Stimulated activated naive CD8-positive, alpha-beta T cell treated with anti-CD3 and anti-CD28 coated beads, Interleukin-15, amount 100 ng/mL, for 72 hours (primary cell): ENCODE measurements around the gene IARS1.

Source experiments
- ATAC-seq: fragments of 150-1000 bp; cut with Tn5 transposase; 2 replicates; pipeline ENCODE4 v1.10.0; 2021; ENCODE audit warnings: mild to moderate bottlenecking, moderate library complexity
- DNase-seq, 2 donors: peaks; one replicate each; pipeline ENCODE4 v3.0.0; 2021 to 2022
- H3K27ac Mint-ChIP-seq, 2 donors: one replicate each; pipeline ENCODE4 v1.8.0; 2022; ENCODE audit warnings: mild to moderate bottlenecking in 2 of 2, mixed read lengths in 2 of 2, moderate library complexity in 2 of 2
- H3K27me3 Mint-ChIP-seq: one replicate; pipeline ENCODE4 v1.8.0; 2022; ENCODE audit warnings: mixed read lengths
- H3K4me1 Mint-ChIP-seq: one replicate; pipeline ENCODE4 v1.8.0; 2022; ENCODE audit warnings: mild to moderate bottlenecking, mixed read lengths
- H3K4me3 Mint-ChIP-seq, 2 donors: one replicate each; pipeline ENCODE4 v1.8.0; 2022; ENCODE audit warnings: mild to moderate bottlenecking in 2 of 2, mixed read lengths in 2 of 2, moderate library complexity in 1 of 2
- H3K9me3 Mint-ChIP-seq, 2 donors: one replicate each; pipeline ENCODE4 v1.8.0; 2022; ENCODE audit warnings: mixed read lengths in 2 of 2

The IARS1 gene

GRCh38 chr9:92310562-92310961, 17.1 kb upstream of the IARS1 start:
- H3K4me1 Mint-ChIP-seq = peaks cover 27% of the 10 kb centered on the region
- no peaks in the 10 kb centered on the region for H3K27me3 Mint-ChIP-seq
- no peak overlapping the region for H3K27ac Mint-ChIP-seq
- no peaks in the 10 kb centered on the region for H3K9me3 Mint-ChIP-seq
- ATAC-seq = no peak
- no peak for DNase-seq
- no peak overlapping the region for H3K4me3 Mint-ChIP-seq

GRCh38 chr9:92308893-92309292, 15.4 kb upstream of the IARS1 start:
- Mint-ChIP-seq H3K27ac (no peak overlapping the region), H3K9me3 (no peaks in the 10 kb centered on the region), H3K4me3 (no peak overlapping the region), H3K4me1 (peaks cover 13% of the 10 kb centered on the region), H3K27me3 (no peaks in the 10 kb centered on the region)
- DNase-seq = no peak
- no peak for ATAC-seq

GRCh38 chr9:92300936-92301335, 7.4 kb upstream of the IARS1 start:
- ATAC-seq = no peak
- no peak overlapping the region for H3K27ac Mint-ChIP-seq
- no peaks in the 10 kb centered on the region for H3K27me3 Mint-ChIP-seq
- peaks cover 21% of the 10 kb centered on the region for H3K4me1 Mint-ChIP-seq
- no peak overlapping the region for H3K4me3 Mint-ChIP-seq
- no peaks in the 10 kb centered on the region for H3K9me3 Mint-ChIP-seq
- DNase-seq = no peak

- peaks cover 38% of the 10 kb centered on the region for H3K4me1 Mint-ChIP-seq
- no peak for DNase-seq
- no peaks in the 10 kb centered on the region for H3K9me3 Mint-ChIP-seq
- H3K4me3 Mint-ChIP-seq = no peak overlapping the region
- H3K27me3 Mint-ChIP-seq = no peaks in the 10 kb centered on the region
- peak overlapping the region; percentile 0 to 42 for H3K27ac Mint-ChIP-seq
- ATAC-seq = no peak
Measured at GRCh38 chr9:92299116-92299515, 5.6 kb upstream of the IARS1 start.

GRCh38 chr9:92298036-92298435, 4.5 kb upstream of the IARS1 start:
- DNase-seq = no peak
- Mint-ChIP-seq H3K4me3 (no peak overlapping the region), H3K27ac (peak overlapping the region in 1 of 2 donors; percentile 80), H3K27me3 (no peaks in the 10 kb centered on the region), H3K9me3 (no peaks in the 10 kb centered on the region), H3K4me1 (peaks cover 47% of the 10 kb centered on the region)
- no peak for ATAC-seq

GRCh38 chr9:92297611-92298010, 4.1 kb upstream of the IARS1 start:
- no peaks in the 10 kb centered on the region for H3K9me3 Mint-ChIP-seq
- peak overlapping the region in 1 of 2 donors; percentile 32 for H3K4me3 Mint-ChIP-seq
- peaks cover 48% of the 10 kb centered on the region for H3K4me1 Mint-ChIP-seq
- no peak for ATAC-seq
- peak overlapping the region; percentile 67 to 80 for H3K27ac Mint-ChIP-seq
- H3K27me3 Mint-ChIP-seq = no peaks in the 10 kb centered on the region
- DNase-seq = no peak

- no peak for DNase-seq
- H3K4me3 Mint-ChIP-seq = no peak overlapping the region
- peak overlapping the region in 1 of 2 donors; percentile 44 for H3K27ac Mint-ChIP-seq
- H3K27me3 Mint-ChIP-seq = no peaks in the 10 kb centered on the region
- no peak for ATAC-seq
- peaks cover 66% of the 10 kb centered on the region for H3K4me1 Mint-ChIP-seq
- H3K9me3 Mint-ChIP-seq = no peaks in the 10 kb centered on the region
Measured at GRCh38 chr9:92295827-92296258, 2.3 kb upstream of the IARS1 start.

GRCh38 chr9:92295240-92295790, 1.8 kb upstream of the IARS1 start:
- H3K27me3 Mint-ChIP-seq = no peaks in the 10 kb centered on the region
- peaks cover 71% of the 10 kb centered on the region for H3K4me1 Mint-ChIP-seq
- H3K27ac Mint-ChIP-seq = peak overlapping the region in 1 of 2 donors; percentile 44
- ATAC-seq = no peak
- H3K4me3 Mint-ChIP-seq = peak overlapping the region; percentile 1 to 23
- DNase-seq = no peak
- no peaks in the 10 kb centered on the region for H3K9me3 Mint-ChIP-seq

- no peaks in the 10 kb centered on the region for H3K27me3 Mint-ChIP-seq
- H3K4me1 Mint-ChIP-seq = peaks cover 79% of the 10 kb centered on the region
- H3K9me3 Mint-ChIP-seq = no peaks in the 10 kb centered on the region
- ATAC-seq = no peak
- peak; percentile 27 to 28 for DNase-seq
- peak overlapping the region; percentile 98 to 99 for H3K4me3 Mint-ChIP-seq
- peak overlapping the region; percentile 100 for H3K27ac Mint-ChIP-seq
Measured at GRCh38 chr9:92294297-92294676, 790 bp upstream of the IARS1 start.

GRCh38 chr9:92293075-92293354, 482 bp downstream of the IARS1 start:
- Mint-ChIP-seq H3K4me1 (peaks cover 83% of the 10 kb centered on the region), H3K9me3 (no peaks in the 10 kb centered on the region), H3K27me3 (no peaks in the 10 kb centered on the region), H3K4me3 (peak overlapping the region; percentile 98 to 99), H3K27ac (peak overlapping the region; percentile 100)
- DNase-seq = no peak
- ATAC-seq = no peak

- no peak for ATAC-seq
- H3K9me3 Mint-ChIP-seq = no peaks in the 10 kb centered on the region
- H3K4me1 Mint-ChIP-seq = peaks cover 83% of the 10 kb centered on the region
- H3K27me3 Mint-ChIP-seq = no peaks in the 10 kb centered on the region
- peak overlapping the region; percentile 100 for H3K27ac Mint-ChIP-seq
- no peak for DNase-seq
- H3K4me3 Mint-ChIP-seq = peak overlapping the region; percentile 98 to 99
Measured at GRCh38 chr9:92292338-92293074, 991 bp downstream of the IARS1 start.

GRCh38 chr9:92291577-92291976, 1.9 kb downstream of the IARS1 start:
- Mint-ChIP-seq H3K4me1 (peaks cover 82% of the 10 kb centered on the region), H3K4me3 (peak overlapping the region; percentile 98 to 99), H3K27me3 (no peaks in the 10 kb centered on the region), H3K9me3 (no peaks in the 10 kb centered on the region), H3K27ac (peak overlapping the region; percentile 46 to 100)
- DNase-seq (no peak), ATAC-seq (no peak)

GRCh38 chr9:92290785-92291429, 2.6 kb downstream of the IARS1 start:
- DNase-seq (no peak), ATAC-seq (no peak)
- Mint-ChIP-seq H3K4me1 (peaks cover 78% of the 10 kb centered on the region), H3K4me3 (peak overlapping the region; percentile 98 to 99), H3K27ac (peak overlapping the region; percentile 3 to 73), H3K27me3 (no peaks in the 10 kb centered on the region), H3K9me3 (no peaks in the 10 kb centered on the region)

- DNase-seq (no peak), ATAC-seq (no peak)
- H3K4me3 Mint-ChIP-seq = no peak overlapping the region
- H3K4me1 Mint-ChIP-seq = peaks cover 67% of the 10 kb centered on the region
- no peaks in the 10 kb centered on the region for H3K27me3 Mint-ChIP-seq
- no peaks in the 10 kb centered on the region for H3K9me3 Mint-ChIP-seq
- H3K27ac Mint-ChIP-seq = peak overlapping the region in 1 of 2 donors; percentile 19
Measured at GRCh38 chr9:92289708-92290390, 3.6 kb downstream of the IARS1 start.

GRCh38 chr9:92279302-92279701, 14.2 kb downstream of the IARS1 start:
- ATAC-seq = no peak
- Mint-ChIP-seq H3K27ac (no peak overlapping the region), H3K9me3 (no peaks in the 10 kb centered on the region), H3K4me1 (peaks cover 29% of the 10 kb centered on the region), H3K27me3 (no peaks in the 10 kb centered on the region), H3K4me3 (no peak overlapping the region)
- DNase-seq = no peak

GRCh38 chr9:92278110-92278509, 15.4 kb downstream of the IARS1 start:
- DNase-seq (no peak), ATAC-seq (no peak)
- no peaks in the 10 kb centered on the region for H3K27me3 Mint-ChIP-seq
- no peaks in the 10 kb centered on the region for H3K9me3 Mint-ChIP-seq
- no peak overlapping the region for H3K27ac Mint-ChIP-seq
- no peak overlapping the region for H3K4me3 Mint-ChIP-seq
- H3K4me1 Mint-ChIP-seq = peaks cover 29% of the 10 kb centered on the region
